Activated CD8-positive, alpha-beta T cell treated with anti-CD3 and anti-CD28 coated beads for 36 hours (primary cell): ENCODE data around the gene SVIL. TPM values are rescaled to one million over a fixed set of nuclear protein-coding genes. Genes with fewer than 3 reads are reported as not detected.
A peak's percentile ranks its signal among the peaks of the same experiment; 100 is the strongest.

Experiments used
- ATAC-seq: fragments of 200-7000 bp; cut with Tn5 transposase; one replicate; pipeline ENCODE4 v1.10.0; 2021; ENCODE audit warnings: mild to moderate bottlenecking, moderate library complexity
- CTCF ChIA-PET: fragments of 350-600 bp; sonication (Branson Sonifier 250); formaldehyde crosslinking; loops from one replicate; lab custom pipeline; 2021; ENCODE audit warnings: antibody characterized with exemption; lab: Charles Lee
- POLR2A ChIA-PET: fragments of 350-600 bp; sonication (Branson Sonifier 250); formaldehyde crosslinking; loops from one replicate; lab custom pipeline; 2021; ENCODE audit warnings: antibody characterized with exemption; lab: Charles Lee
- DNase-seq: peaks from one replicate; pipeline ENCODE4 v3.0.0-alpha.2; 2020
- H3K27ac Mint-ChIP-seq: one replicate; pipeline ENCODE4 v1.8.0; 2021; ENCODE audit warnings: mild to moderate bottlenecking, mixed read lengths
- H3K27me3 Mint-ChIP-seq: one replicate; pipeline ENCODE4 v1.8.0; 2021; ENCODE audit warnings: mixed read lengths
- H3K36me3 Mint-ChIP-seq: one replicate; pipeline ENCODE4 v1.8.0; 2021; ENCODE audit warnings: low read depth, mixed read lengths
- H3K4me1 Mint-ChIP-seq: one replicate; pipeline ENCODE4 v1.8.0; 2021; ENCODE audit warnings: low read depth, mixed read lengths
- H3K4me3 Mint-ChIP-seq: one replicate; pipeline ENCODE4 v1.8.0; 2021; ENCODE audit warnings: mild to moderate bottlenecking, moderate library complexity, mixed read lengths
- H3K9me3 Mint-ChIP-seq: one replicate; pipeline ENCODE4 v1.8.0; 2021; ENCODE audit warnings: mixed read lengths
- intact Hi-C: fragments of 100-400 bp; cut with micrococcal nuclease; formaldehyde crosslinking; loops from one replicate; pipeline ENCODE4 v1.10.0; 2022
- total RNA-seq, 2 experiments: library from RNA; stranded (reverse); gene quantifications; one replicate each; pipeline ENCODE4 v1.2.3, GENCODE V29; 2021
- TF ChIP-seq, protein P1 (sequence below): fragments of 200-600 bp; IDR thresholded peaks from one replicate; pipeline ENCODE4 v1.8.0; 2022; ENCODE audit warnings: antibody characterized with exemption, mild to moderate bottlenecking

SVIL gene
- total RNA-seq, 2 experiments from 2014 or later = 7.9 to 8.9 TPM

GRCh38 chr10:29499993-29500537 is 134.7 kb downstream of the SVIL start:
- Mint-ChIP-seq H3K9me3 (no peaks in the 10 kb centered on the region), H3K4me3 (no peak overlapping the region), H3K4me1 (no peaks in the 10 kb centered on the region), H3K36me3 (peaks cover 2% of the 10 kb centered on the region), H3K27me3 (no peaks in the 10 kb centered on the region), H3K27ac (no peak overlapping the region)
- TF ChIP-seq, protein P1, sequence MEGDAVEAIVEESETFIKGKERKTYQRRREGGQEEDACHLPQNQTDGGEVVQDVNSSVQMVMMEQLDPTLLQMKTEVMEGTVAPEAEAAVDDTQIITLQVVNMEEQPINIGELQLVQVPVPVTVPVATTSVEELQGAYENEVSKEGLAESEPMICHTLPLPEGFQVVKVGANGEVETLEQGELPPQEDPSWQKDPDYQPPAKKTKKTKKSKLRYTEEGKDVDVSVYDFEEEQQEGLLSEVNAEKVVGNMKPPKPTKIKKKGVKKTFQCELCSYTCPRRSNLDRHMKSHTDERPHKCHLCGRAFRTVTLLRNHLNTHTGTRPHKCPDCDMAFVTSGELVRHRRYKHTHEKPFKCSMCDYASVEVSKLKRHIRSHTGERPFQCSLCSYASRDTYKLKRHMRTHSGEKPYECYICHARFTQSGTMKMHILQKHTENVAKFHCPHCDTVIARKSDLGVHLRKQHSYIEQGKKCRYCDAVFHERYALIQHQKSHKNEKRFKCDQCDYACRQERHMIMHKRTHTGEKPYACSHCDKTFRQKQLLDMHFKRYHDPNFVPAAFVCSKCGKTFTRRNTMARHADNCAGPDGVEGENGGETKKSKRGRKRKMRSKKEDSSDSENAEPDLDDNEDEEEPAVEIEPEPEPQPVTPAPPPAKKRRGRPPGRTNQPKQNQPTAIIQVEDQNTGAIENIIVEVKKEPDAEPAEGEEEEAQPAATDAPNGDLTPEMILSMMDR = no peak
- intact Hi-C loops = loop anchor here (10.0 kb wide), 1 partner anchor 115 kb away; no protein-coding TSS in a partner anchor
- CTCF ChIA-PET = no interaction called here
- no peak for ATAC-seq
- no peak for DNase-seq
- POLR2A ChIA-PET = no interaction called here

- no peaks in the 10 kb centered on the region for H3K4me1 Mint-ChIP-seq
- ChIA-PET POLR2A (interaction anchor here (1.1 kb wide), 1 partner anchor 36 kb away, joined by 4 read pairs; no protein-coding TSS in a partner anchor), CTCF (interaction anchor here (0.7 to 3.5 kb wide), 36 partner anchors 8 to 832 kb away, joined by 3 to 37 read pairs (median 4); no protein-coding TSS in a partner anchor)
- TF ChIP-seq, protein P1 = peak; percentile 94
- peak; percentile 80 for DNase-seq
- intact Hi-C loops = loop anchor here (10.0 kb wide), 1 partner anchor 112 kb away; no protein-coding TSS in a partner anchor
- no peaks in the 10 kb centered on the region for H3K27me3 Mint-ChIP-seq
- H3K4me3 Mint-ChIP-seq = no peak overlapping the region
- peak; percentile 87 for ATAC-seq
- H3K27ac Mint-ChIP-seq = no peak overlapping the region
- no peaks in the 10 kb centered on the region for H3K9me3 Mint-ChIP-seq
- peaks cover 2% of the 10 kb centered on the region for H3K36me3 Mint-ChIP-seq
Observed at GRCh38 chr10:29496341-29497162, 138.2 kb downstream of the SVIL start.

DNA sequence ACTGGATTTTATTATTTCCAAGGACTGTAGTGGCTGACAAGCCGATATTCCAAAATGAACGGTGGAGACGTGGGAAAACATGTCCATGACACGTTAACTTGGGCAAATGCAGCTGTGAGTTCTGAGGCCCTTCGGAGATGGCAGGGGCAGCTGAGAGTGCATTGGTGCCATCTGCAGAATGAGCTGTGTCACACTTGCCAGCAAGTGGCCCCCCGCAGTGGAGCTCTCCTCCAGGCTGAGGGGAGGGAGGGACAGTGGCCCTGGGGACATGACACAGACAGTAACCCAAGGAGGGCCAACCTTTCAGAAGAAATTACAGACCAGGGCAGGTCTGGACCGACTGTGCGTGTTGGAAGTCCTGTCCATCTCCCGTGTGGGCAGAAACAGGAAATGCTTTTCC is 139.4 kb downstream of the SVIL start:
- DNase-seq (no peak), ATAC-seq (no peak)
- Mint-ChIP-seq H3K27ac (no peak overlapping the region), H3K4me1 (no peaks in the 10 kb centered on the region), H3K36me3 (peaks cover 2% of the 10 kb centered on the region), H3K27me3 (no peaks in the 10 kb centered on the region), H3K9me3 (no peaks in the 10 kb centered on the region), H3K4me3 (no peak overlapping the region)
- ChIA-PET CTCF (interaction anchor here (1.1 to 3.5 kb wide), 10 partner anchors 8 to 117 kb away, joined by 3 to 37 read pairs (median 18); no protein-coding TSS in a partner anchor), POLR2A (interaction anchor here (0.5 to 1.1 kb wide), 2 partner anchors 35 to 684 kb away, joined by 4 read pairs; no protein-coding TSS in a partner anchor)
- TF ChIP-seq, protein P1 = no peak
- intact Hi-C loops = loop anchor here (10.0 kb wide), 1 partner anchor 111 kb away; no protein-coding TSS in a partner anchor

- Mint-ChIP-seq H3K36me3 (peaks cover 5% of the 10 kb centered on the region), H3K4me1 (peaks cover 2% of the 10 kb centered on the region), H3K4me3 (no peak overlapping the region), H3K27ac (no peak overlapping the region), H3K9me3 (no peaks in the 10 kb centered on the region), H3K27me3 (no peaks in the 10 kb centered on the region)
- ChIA-PET POLR2A (no interaction called here), CTCF (interaction anchor here (1.2 kb wide), 1 partner anchor 48 kb away, joined by 3 read pairs; no protein-coding TSS in a partner anchor)
- TF ChIP-seq, protein P1 = no peak
- intact Hi-C loops = loop anchor here (10.0 kb wide), 1 partner anchor 109 kb away; no protein-coding TSS in a partner anchor
- ATAC-seq (no peak), DNase-seq (no peak)
Observed at GRCh38 chr10:29493697-29494096, 141.1 kb downstream of the SVIL start.
